IMR-90 (cell line): ENCODE data around the gene RNASET2.

ENCODE experiments used
- CEBPB ChIP-seq: IDR thresholded peaks from 2 replicates; pipeline ENCODE4 v1.6.1; 2012; ENCODE audit warnings: low read depth, low read length, improper control_type of control experiment
- CHD1 ChIP-seq: IDR thresholded peaks from 2 replicates; pipeline ENCODE4 v1.6.1; 2012; ENCODE audit warnings: low read depth, low read length, improper control_type of control experiment
- FOS ChIP-seq: fragments of 150-350 bp; IDR thresholded peaks from 2 replicates; pipeline ENCODE4 v1.6.1; 2016; ENCODE audit warnings: low read depth, low read length
- MAFK ChIP-seq: IDR thresholded peaks from 2 replicates; pipeline ENCODE4 v1.6.1; 2012; ENCODE audit warnings: low read depth, low read length, improper control_type of control experiment
- MAZ ChIP-seq: IDR thresholded peaks from 2 replicates; pipeline ENCODE4 v1.6.1; 2012; ENCODE audit warnings: low read depth, mild to moderate bottlenecking, low read length, improper control_type of control experiment, moderate library complexity, borderline replicate concordance
- MXI1 ChIP-seq: IDR thresholded peaks from 2 replicates; pipeline ENCODE4 v1.6.1; 2012; ENCODE audit warnings: low read depth, mild to moderate bottlenecking, low read length, moderate library complexity, borderline replicate concordance
- NFE2L2 ChIP-seq: fragments of 150-350 bp; IDR thresholded peaks from 2 replicates; pipeline ENCODE4 v1.6.1; 2016; ENCODE audit warnings: low read depth, mild to moderate bottlenecking, low read length
- POLR2A ChIP-seq: IDR thresholded peaks from 2 replicates; pipeline ENCODE4 v1.6.1; 2012; ENCODE audit warnings: mild to moderate bottlenecking, low read depth, low read length
- RAD21 ChIP-seq: IDR thresholded peaks from 2 replicates; pipeline ENCODE4 v1.6.1; 2012; ENCODE audit warnings: low read length, improper control_type of control experiment
- RCOR1 ChIP-seq: IDR thresholded peaks from 2 replicates; pipeline ENCODE4 v1.6.1; 2012; ENCODE audit warnings: mild to moderate bottlenecking, low read length, improper control_type of control experiment; ENCODE audit not compliant: insufficient replicate concordance
- RFX5 ChIP-seq: IDR thresholded peaks from 2 replicates; pipeline ENCODE4 v1.8.0; 2012; ENCODE audit warnings: low read depth, mild to moderate bottlenecking, low read length, moderate library complexity
- SMC3 ChIP-seq: fragments of 150-350 bp; IDR thresholded peaks from 2 replicates; pipeline ENCODE4 v1.6.1; 2016; ENCODE audit warnings: low read depth, mild to moderate bottlenecking, antibody characterized with exemption, low read length, moderate library complexity
- USF2 ChIP-seq: fragments of 150-350 bp; IDR thresholded peaks from 2 replicates; pipeline ENCODE4 v1.6.1; 2017; ENCODE audit warnings: mild to moderate bottlenecking, antibody characterized with exemption, low read length, low read depth
- TF ChIP-seq, protein P1 (sequence below): conservative IDR thresholded peaks from 2 replicates; pipeline ENCODE4 v1.5.1; 2012; ENCODE audit warnings: mild to moderate bottlenecking, low read depth, low read length, improper control_type of control experiment

DNA sequence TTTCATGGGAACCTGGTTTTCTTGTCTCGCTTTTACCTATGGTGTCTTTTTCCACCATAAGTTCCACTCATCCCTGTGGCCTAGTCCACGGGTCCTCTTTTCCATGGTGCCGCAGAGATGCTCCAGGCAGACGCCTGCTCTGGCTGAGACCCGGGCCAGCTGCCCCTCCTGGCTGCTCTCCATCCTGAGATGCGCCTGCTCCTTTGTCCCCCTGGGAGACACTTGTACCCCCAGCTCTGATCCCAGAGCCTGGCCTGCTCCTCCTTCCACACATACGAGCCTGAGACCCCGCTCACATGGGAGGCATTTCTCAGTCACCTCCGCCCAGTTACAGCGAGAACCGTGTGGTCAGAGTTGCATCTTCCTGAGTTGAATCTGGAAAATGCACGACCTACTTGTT is 29.6 kb downstream of the RNASET2 start:
- TF ChIP-seq, protein P1, sequence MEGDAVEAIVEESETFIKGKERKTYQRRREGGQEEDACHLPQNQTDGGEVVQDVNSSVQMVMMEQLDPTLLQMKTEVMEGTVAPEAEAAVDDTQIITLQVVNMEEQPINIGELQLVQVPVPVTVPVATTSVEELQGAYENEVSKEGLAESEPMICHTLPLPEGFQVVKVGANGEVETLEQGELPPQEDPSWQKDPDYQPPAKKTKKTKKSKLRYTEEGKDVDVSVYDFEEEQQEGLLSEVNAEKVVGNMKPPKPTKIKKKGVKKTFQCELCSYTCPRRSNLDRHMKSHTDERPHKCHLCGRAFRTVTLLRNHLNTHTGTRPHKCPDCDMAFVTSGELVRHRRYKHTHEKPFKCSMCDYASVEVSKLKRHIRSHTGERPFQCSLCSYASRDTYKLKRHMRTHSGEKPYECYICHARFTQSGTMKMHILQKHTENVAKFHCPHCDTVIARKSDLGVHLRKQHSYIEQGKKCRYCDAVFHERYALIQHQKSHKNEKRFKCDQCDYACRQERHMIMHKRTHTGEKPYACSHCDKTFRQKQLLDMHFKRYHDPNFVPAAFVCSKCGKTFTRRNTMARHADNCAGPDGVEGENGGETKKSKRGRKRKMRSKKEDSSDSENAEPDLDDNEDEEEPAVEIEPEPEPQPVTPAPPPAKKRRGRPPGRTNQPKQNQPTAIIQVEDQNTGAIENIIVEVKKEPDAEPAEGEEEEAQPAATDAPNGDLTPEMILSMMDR, result no peak
- TF ChIP-seq POLR2A (no peak), MXI1 (no peak), SMC3 (no peak), RCOR1 (no peak), RAD21 (no peak), RFX5 (no peak), CEBPB (no peak), CHD1 (no peak), USF2 (no peak), NFE2L2 (no peak), MAFK (no peak), FOS (no peak), MAZ (no peak)
